IPS-15b (cell line): ENCODE data around the gene ZIC1.

Source experiments
- H3K27me3 ChIP-seq: one replicate; pipeline ENCODE4 v1.6.1; 2013; ENCODE audit warnings: low read length; ENCODE audit not compliant: control insufficient read depth, insufficient read depth
- H3K36me3 ChIP-seq: one replicate; pipeline ENCODE4 v1.6.1; 2013; ENCODE audit warnings: low read length; ENCODE audit not compliant: control insufficient read depth, insufficient read depth
- H3K4me1 ChIP-seq: one replicate; pipeline ENCODE4 v1.6.1; 2013; ENCODE audit warnings: mild to moderate bottlenecking, low read length; ENCODE audit not compliant: control insufficient read depth, insufficient read depth
- H3K4me3 ChIP-seq: one replicate; pipeline ENCODE4 v1.5.1; 2013; ENCODE audit warnings: low read depth, low read length
- H3K9ac ChIP-seq: one replicate; pipeline ENCODE4 v1.6.1; 2013; ENCODE audit warnings: low read depth, mild to moderate bottlenecking, low read length
- H3K9me3 ChIP-seq: one replicate; pipeline ENCODE4 v1.6.1; 2013; ENCODE audit warnings: mild to moderate bottlenecking, low read length; ENCODE audit not compliant: control insufficient read depth, insufficient read depth

The ZIC1 gene

GRCh38 chr3:147458995-147459704 is 50.0 kb downstream of the ZIC1 start:
- Histone ChIP-seq H3K27me3 (no peaks in the 10 kb centered on the region), H3K4me3 (no peak overlapping the region), H3K9me3 (no peaks in the 10 kb centered on the region), H3K36me3 (no peaks in the 10 kb centered on the region), H3K4me1 (no peaks in the 10 kb centered on the region), H3K9ac (no peak overlapping the region)

- Histone ChIP-seq H3K36me3 (no peaks in the 10 kb centered on the region), H3K4me1 (no peaks in the 10 kb centered on the region), H3K4me3 (no peak overlapping the region), H3K9me3 (no peaks in the 10 kb centered on the region), H3K27me3 (no peaks in the 10 kb centered on the region), H3K9ac (no peak overlapping the region)
Observed at GRCh38 chr3:147462856-147463255, 53.7 kb downstream of the ZIC1 start.
